Measurements from ENCODE around the gene RHO.
A peak's percentile ranks its signal among the peaks of the same experiment; 100 is the strongest.

The RHO gene

GRCh38 chr3:129567176-129567705 is 38.8 kb downstream of the RHO start:
- TF ChIP-seq, protein P1, sequence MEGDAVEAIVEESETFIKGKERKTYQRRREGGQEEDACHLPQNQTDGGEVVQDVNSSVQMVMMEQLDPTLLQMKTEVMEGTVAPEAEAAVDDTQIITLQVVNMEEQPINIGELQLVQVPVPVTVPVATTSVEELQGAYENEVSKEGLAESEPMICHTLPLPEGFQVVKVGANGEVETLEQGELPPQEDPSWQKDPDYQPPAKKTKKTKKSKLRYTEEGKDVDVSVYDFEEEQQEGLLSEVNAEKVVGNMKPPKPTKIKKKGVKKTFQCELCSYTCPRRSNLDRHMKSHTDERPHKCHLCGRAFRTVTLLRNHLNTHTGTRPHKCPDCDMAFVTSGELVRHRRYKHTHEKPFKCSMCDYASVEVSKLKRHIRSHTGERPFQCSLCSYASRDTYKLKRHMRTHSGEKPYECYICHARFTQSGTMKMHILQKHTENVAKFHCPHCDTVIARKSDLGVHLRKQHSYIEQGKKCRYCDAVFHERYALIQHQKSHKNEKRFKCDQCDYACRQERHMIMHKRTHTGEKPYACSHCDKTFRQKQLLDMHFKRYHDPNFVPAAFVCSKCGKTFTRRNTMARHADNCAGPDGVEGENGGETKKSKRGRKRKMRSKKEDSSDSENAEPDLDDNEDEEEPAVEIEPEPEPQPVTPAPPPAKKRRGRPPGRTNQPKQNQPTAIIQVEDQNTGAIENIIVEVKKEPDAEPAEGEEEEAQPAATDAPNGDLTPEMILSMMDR (conservative IDR thresholded peaks at IDR 0.05; ENCODE audit: low read length) = no peak
- H3K4me3 ChIP-seq (ENCODE audit: low read length) = no peak overlapping the region
- DNase-seq (ENCODE audit: low read depth) = peak; percentile 47

- TF ChIP-seq, protein P1 (conservative IDR thresholded peaks at IDR 0.05; ENCODE audit: low read length) = no peak
- H3K4me3 ChIP-seq (ENCODE audit: low read length) = no peak overlapping the region
- no peak for DNase-seq (ENCODE audit: low read depth)
Measured at GRCh38 chr3:129567939-129568338, 39.5 kb downstream of the RHO start.

DNA sequence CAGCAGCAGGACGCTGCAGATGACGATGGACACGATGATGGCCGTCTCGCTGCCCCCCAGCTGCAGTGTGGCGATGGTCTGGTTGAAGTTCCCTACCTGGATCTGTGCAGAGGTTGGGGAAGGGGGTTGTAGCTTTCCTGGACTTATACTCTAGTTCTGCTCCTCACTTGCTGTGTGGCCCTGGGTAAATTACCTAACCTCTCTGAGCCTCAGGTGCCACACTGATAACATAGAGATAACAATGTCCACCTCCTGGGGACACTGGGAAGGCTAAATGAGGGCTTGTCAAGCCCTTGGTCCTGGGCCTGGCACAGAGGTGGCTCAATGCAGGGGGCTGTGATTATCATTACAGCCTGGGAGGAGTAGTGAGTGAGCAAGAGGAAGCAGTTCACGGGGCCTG is 41.4 kb downstream of the RHO start:
- TF ChIP-seq, protein P1 (conservative IDR thresholded peaks at IDR 0.05; ENCODE audit: low read length) = no peak
- no peak for DNase-seq (ENCODE audit: low read depth)

DNA sequence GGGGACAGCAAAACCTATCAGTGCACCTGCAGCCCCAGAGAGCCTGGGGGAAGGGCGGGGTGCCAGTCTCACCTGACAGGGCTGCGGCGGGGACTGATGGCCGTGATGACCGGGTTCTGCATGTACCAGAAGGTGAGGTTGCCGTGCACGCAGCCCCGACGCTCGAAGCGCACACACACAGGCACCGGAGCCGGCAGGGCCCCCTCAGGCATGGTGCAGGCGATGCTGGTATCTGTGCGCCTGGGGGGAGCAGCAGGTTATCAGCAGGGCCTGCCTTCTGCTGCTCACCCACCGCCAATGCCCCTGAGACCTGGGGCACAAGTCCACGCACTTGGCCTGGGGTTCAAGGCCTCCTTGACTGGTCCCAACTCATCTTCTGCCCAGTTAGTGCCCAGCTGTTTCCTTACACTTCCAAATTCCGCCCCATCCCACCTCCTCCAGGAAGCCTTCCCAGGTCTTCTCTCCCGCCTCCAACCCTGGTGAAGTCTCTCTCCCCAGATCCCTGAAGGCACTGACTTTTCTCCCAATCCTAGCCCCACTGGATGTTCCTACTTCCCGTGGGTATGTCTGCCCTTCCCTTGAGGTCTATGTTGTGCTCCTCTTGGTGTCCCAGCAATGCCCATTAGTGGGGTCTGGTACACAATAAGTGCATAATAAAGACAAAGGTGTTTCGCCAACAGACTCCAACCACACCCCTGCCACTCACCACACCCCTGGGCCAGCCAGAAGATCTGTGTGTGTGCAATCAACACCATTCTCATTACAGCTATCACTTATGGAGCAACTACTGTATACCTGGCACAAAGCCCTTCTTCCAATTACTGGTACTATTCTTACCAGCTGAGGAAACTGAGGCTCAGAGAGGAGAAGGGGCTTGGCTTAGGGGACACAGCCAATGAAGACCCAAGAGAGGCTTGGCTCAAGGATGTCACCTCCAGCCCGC is 43.4 kb downstream of the RHO start:
- TF ChIP-seq, protein P1 (conservative IDR thresholded peaks at IDR 0.05; ENCODE audit: low read length) = no peak
- no peak overlapping the region for H3K4me3 ChIP-seq (ENCODE audit: low read length)
- DNase-seq (ENCODE audit: low read depth) = no peak

More for the DNA sequence above, 41.4 kb downstream of the RHO start:
- no peak overlapping the region for H3K4me3 ChIP-seq (ENCODE audit: low read length)

- H3K4me3 ChIP-seq (ENCODE audit: low read length) = no peak overlapping the region
- DNase-seq (ENCODE audit: low read depth) = no peak
- TF ChIP-seq, protein P1 (conservative IDR thresholded peaks at IDR 0.05; ENCODE audit: low read length) = no peak
Measured at GRCh38 chr3:129572603-129573002, 44.2 kb downstream of the RHO start.

DNA sequence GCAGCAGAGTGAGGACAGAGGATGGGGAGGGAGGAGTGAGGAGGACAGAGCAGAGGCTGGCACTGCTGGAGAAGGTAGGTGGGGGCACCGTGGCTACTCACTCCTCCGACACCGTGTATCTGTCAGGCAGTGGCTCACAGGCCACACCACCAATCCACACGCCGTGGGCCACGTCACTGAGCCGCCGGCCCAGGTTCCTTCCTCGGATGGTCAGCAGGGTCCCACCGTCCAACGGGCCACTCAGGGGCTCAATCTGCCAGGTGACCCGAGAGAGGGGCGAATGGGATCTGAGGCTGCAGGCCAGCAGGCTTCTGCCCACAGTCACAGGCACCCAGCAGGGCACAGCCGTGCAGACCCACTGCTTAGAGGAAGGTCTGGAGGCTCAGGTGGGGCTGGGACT is 45.1 kb downstream of the RHO start:
- TF ChIP-seq, protein P1 (conservative IDR thresholded peaks at IDR 0.05; ENCODE audit: low read length) = no peak
- no peak for DNase-seq (ENCODE audit: low read depth)
- no peak overlapping the region for H3K4me3 ChIP-seq (ENCODE audit: low read length)

DNA sequence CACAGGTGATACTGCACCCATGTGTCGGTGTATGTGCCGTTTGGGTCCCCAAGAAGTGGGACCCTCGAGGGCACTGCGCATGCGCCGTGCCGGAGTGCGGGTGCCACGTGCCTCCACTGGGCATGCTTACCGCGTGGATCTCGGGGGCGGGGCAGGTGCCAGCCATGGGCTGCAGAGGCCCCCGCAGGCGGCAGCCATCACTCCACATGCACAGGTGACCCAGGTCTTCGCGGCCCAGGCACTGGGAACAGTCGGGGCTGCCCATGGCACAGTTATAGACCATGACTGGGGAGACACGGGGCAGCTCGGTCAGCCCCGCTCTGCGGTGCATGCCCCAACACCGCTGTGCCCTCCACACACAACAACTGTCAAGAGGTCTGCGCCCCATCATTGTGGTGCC is 45.8 kb downstream of the RHO start:
- TF ChIP-seq, protein P1 (conservative IDR thresholded peaks at IDR 0.05; ENCODE audit: low read length) = no peak
- no peak for DNase-seq (ENCODE audit: low read depth)
- H3K4me3 ChIP-seq (ENCODE audit: low read length) = no peak overlapping the region

Measured in AG10803 (cell line).